Tibial nerve (tissue), 4 donors: ENCODE measurements around the gene MAGEB17. TPM values are rescaled to one million over a fixed set of nuclear protein-coding genes. Genes with fewer than 3 reads are reported as not detected.

Experiments
- DNase-seq, 2 donors: peaks; one replicate each; pipeline ENCODE4 v3.0.0-alpha.2; 2019; ENCODE audit warnings: low spot score in 2 of 2
- H3K27ac ChIP-seq, 4 donors: fragments of 200-600 bp; sonication (generic) in 3 of 4; one replicate each; pipeline ENCODE4 v1.5.1; 2017 to 2019; ENCODE audit warnings: mild to moderate bottlenecking in 1 of 4
- H3K27me3 ChIP-seq, 2 donors: fragments of 200-600 bp; sonication (generic) in 1 of 2; one replicate each; pipeline versions ENCODE4 v1.5.1 to v1.6.0; 2017 to 2019
- H3K36me3 ChIP-seq, 3 donors: fragments of 200-600 bp; sonication (generic); one replicate each; pipeline ENCODE4 v1.5.1; 2018 to 2019
- H3K4me1 ChIP-seq, 4 donors: fragments of 200-600 bp; sonication (generic) in 3 of 4; one replicate each; pipeline ENCODE4 v1.5.1; 2017 to 2019
- H3K4me3 ChIP-seq, 4 donors: fragments of 200-600 bp; sonication (generic) in 3 of 4; one replicate each; pipeline ENCODE4 v1.5.1; 2017 to 2019; ENCODE audit warnings: mild to moderate bottlenecking in 1 of 4, moderate library complexity in 1 of 4
- H3K9me3 ChIP-seq, 4 donors: fragments of 200-600 bp; sonication (generic) in 3 of 4; one replicate each; pipeline ENCODE4 v1.5.1; 2017 to 2019
- CTCF ChIP-seq, 5 experiments: fragments of 200-600 bp in 3 of 5; fragments of 450-650 bp in 2 of 5; sonication (generic) in 3 of 5; IDR thresholded peaks; one replicate each; pipeline ENCODE4 v1.5.1; 2016 to 2019; ENCODE audit warnings: antibody characterized with exemption in 5 of 5, mild to moderate bottlenecking in 3 of 5, moderate library complexity in 2 of 5
- EP300 ChIP-seq, 2 donors: sonication (generic); formaldehyde crosslinking; IDR thresholded peaks; one replicate each; pipeline ENCODE4 v1.6.1; 2017; ENCODE audit warnings: antibody characterized with exemption in 2 of 2, mild to moderate bottlenecking in 1 of 2
- POLR2A ChIP-seq, 2 donors: fragments of 450-650 bp; IDR thresholded peaks; one replicate each; pipeline ENCODE4 v1.6.1; 2017; ENCODE audit warnings: antibody characterized with exemption in 2 of 2, mild to moderate bottlenecking in 2 of 2, moderate library complexity in 2 of 2
- WGBS, 2 donors: methylation state at CpG; one replicate each; pipeline ENCODE4 v1.1.5; 2018; 5-methylcytosine and 5-hydroxymethylcytosine counted together
- total RNA-seq, 4 donors: library from RNA; depleted of rRNA; stranded (reverse); fragments of >200 nt; gene quantifications; one replicate each; pipeline ENCODE4 v1.1.0, GENCODE V29; 2016

MAGEB17 gene
- total RNA-seq, 4 donors from 2014 or later: not detected

GRCh38 chrX:16213961-16214360 lies 46.7 kb downstream of the MAGEB17 start:
- Histone ChIP-seq H3K9me3 (no peaks in the 10 kb centered on the region), H3K4me1 (no peaks in the 10 kb centered on the region), H3K27me3 (no peaks in the 10 kb centered on the region), H3K36me3 (no peaks in the 10 kb centered on the region), H3K27ac (no peak overlapping the region), H3K4me3 (no peak overlapping the region)
- TF ChIP-seq CTCF (IDR thresholded peaks at IDR 0.05): no peak
- no peak for TF ChIP-seq EP300 (IDR thresholded peaks at IDR 0.05)
- no peak for TF ChIP-seq POLR2A (IDR thresholded peaks at IDR 0.05)
- WGBS, 2 donors: 32 to 35% methylated on average over 2 of the region's 2 CpGs
- DNase-seq: no peak

- no peak for DNase-seq
- no peak for TF ChIP-seq EP300 (IDR thresholded peaks at IDR 0.05)
- 69 to 94% methylated on average over 1 of the region's 1 CpG for WGBS, 2 donors
Observed at GRCh38 chrX:16215660-16216059, 48.4 kb downstream of the MAGEB17 start.

More at GRCh38 chrX:16215660-16216059, 48.4 kb downstream of the MAGEB17 start:
- H3K4me1 ChIP-seq: no peaks in the 10 kb centered on the region
- H3K36me3 ChIP-seq: no peaks in the 10 kb centered on the region
- no peak overlapping the region for H3K4me3 ChIP-seq
- no peak overlapping the region for H3K27ac ChIP-seq
- H3K27me3 ChIP-seq: no peaks in the 10 kb centered on the region
- no peaks in the 10 kb centered on the region for H3K9me3 ChIP-seq

Other genes with a start within 250 kb of the MAGEB17 start
- not detected for gene GRPR, start 43.9 kb upstream of the MAGEB17 start, total RNA-seq